HG03354 (cell line): ENCODE results near the gene C19orf12.
"Not testable (repeated sequence)": the region's sequence is repeated elsewhere in the genome, so short reads cannot be mapped to it uniquely, and the experiment has no call there.

Experiments used
- ATAC-seq: cut with Tn5 transposase; IDR thresholded peaks from one replicate; pipeline ENCODE4 v1.9.1; 2021; ENCODE audit warnings: mild to moderate bottlenecking; ENCODE audit not compliant: unreplicated experiment, poor library complexity, severe bottlenecking

The C19orf12 gene

DNA sequence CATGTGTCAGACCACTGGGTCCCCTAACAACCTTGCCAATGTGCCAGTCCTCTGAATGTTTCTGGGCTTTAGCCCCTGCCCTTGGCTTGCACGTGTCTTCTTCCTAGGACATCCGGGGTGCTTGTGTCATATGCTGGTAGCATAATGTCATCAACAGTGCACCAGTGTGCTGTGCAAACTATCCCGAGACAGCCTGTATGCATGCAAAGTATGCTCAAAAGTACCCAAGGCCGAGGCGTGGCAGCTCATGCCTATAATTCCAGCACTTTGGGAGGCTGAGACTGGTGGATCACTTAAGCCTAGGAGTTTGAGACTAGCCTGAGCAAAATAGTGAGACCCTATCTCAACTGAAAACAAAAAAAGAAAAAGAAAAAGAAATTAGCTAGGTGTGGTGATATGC is 20.8 kb upstream of the C19orf12 start:
- no peak for ATAC-seq

GRCh38 chr19:29731331-29731850 is 16.3 kb upstream of the C19orf12 start:
- no peak for ATAC-seq

GRCh38 chr19:29727906-29728305 is 12.8 kb upstream of the C19orf12 start:
- no peak for ATAC-seq

DNA sequence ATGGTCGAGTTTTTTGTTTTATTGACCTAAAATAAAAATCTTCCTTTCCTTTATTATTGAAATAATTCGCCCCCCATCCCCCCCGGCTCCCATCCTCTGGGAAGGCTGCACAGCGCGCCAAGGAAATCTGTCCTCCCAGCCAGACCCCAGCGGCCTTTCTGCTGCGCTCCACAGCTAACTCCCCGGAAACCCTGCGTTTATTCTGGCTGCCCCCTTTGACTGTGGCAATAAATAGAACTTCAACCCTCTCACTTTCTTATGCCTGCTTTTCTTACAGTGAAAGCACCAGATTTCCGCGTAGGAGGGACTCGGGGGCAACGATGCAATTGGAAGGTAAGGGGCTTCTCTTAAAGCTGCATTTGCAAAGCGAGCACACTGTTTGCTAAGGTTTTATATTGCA is 9.7 kb upstream of the C19orf12 start:
- ATAC-seq: no peak

DNA sequence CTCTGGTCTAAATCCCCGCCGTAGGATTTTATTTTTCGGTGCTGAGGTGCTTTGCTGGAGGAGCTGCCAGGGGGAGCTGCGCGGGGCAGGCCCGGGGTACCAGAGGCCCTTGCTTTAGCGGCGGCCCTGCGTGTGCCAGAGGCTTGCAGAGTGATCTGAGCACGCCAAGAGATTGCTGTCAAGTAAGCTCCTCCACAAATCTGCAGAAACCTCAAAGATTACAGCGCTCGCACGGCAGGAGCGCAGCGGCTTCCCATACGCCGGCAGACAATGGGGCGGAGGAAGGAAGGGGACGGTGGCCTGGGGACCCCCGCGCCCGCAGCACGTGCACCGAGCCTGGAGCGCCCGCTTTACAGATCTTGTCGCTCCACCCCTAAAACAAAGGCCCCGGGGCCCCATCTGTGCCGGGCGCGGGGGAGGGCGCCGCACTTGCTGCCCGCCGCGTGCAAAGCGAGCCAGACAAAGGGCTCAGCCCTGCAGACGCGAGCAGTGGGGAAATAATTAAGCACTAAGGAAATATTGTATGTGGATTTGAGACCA is 9.1 kb upstream of the C19orf12 start:
- ATAC-seq: no peak

DNA sequence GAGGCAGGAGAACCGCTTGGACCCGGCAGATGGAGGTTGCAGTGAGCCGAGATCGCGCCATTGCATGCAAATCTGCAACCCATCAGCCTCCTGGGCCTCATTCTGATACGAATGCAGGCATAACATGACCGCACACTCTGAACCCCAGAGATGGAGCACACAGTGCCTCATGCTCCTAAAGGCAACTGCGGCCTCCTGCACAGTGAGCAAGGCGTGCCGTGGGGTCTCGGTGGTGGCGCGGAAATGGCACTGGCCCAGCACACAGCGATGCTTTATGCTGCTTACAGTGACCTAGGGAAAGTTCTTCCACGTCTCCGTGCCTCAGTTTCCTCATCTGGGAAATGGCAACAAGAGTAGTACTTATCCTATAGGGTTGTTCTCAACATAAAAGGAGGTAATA is 2.0 kb upstream of the C19orf12 start:
- no peak for ATAC-seq

DNA sequence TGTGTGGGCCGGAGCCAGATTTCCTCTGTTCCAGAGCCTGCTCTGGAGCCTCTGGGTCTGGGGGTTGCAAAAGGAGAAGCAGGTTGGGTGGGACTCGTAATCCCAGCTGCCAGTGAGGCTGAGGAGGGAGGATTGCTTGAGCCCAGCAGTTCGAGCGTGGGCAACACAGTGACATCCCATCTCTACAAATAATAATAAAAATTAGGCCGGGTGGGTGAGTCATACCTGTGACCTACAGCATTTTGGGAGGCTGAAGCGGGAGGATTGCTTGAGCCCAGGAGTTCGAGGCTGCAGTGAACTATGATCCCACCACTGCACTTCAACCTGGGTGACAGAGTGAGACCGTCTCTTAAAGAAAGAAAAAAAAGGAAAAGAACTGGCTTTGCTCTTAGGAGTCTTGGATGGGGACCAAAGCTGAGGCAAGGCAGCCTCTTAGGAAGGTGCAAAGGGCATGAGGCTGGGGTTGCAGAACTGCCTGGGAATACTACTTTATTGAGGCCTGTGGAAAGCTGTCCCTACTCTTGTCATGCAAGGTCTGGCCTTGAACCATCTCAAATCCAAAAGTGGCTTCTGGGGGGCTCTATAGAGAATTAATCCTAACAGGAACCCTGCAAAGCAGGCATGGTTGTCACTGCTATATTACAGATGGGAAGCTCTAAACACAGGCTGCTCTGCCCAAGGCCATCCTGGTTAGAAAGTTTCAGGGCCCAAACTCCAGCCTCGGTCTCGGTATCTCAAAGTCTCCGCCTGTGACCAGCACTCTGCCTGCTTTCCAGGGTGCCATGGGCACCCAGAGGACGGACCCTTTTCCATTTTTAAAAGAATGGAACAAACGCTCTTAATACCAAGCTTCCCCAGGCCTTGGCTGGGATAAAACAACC is 880 bp upstream of the C19orf12 start:
- ATAC-seq: peak; percentile 10

GRCh38 chr19:29714371-29714952 is 599 bp downstream of the C19orf12 start:
- peak; percentile 32 for ATAC-seq

DNA sequence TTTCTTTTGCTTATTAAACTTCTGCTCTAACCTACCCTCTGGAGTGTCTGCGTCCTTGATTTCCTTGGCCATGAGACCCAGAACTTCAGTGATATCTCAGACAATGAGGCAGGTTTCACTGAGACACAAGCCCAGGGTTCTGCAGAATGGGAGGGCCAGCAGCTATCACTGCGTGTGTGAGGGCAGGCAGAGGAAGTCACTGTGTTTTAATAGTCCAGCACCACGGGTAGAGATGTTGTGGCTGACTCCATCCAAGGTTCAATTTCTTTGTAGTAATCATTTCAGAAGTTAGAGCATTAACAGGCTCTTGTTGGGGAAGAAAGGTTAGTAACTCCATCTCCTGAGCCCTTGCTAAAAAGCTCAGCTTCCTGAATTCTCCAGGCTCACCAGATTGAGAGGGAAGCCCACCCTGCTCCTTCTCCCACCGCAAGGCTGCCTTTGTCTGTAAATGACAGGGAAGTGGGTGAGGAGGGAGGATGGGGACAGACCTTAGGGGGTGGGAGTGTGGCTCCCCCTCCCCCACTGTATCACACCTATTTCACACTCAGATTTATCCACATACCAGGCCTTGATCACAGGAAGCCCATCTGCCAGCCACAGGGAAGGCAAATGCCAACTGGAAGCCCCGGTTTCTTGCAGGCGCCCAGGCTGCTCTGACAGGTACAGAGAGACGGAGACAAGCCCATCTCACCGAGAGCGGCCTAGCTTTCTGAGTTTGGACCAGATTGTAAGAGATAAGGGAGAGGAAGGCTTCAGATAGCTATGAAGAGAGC is 2.1 kb downstream of the C19orf12 start:
- ATAC-seq: no peak

DNA sequence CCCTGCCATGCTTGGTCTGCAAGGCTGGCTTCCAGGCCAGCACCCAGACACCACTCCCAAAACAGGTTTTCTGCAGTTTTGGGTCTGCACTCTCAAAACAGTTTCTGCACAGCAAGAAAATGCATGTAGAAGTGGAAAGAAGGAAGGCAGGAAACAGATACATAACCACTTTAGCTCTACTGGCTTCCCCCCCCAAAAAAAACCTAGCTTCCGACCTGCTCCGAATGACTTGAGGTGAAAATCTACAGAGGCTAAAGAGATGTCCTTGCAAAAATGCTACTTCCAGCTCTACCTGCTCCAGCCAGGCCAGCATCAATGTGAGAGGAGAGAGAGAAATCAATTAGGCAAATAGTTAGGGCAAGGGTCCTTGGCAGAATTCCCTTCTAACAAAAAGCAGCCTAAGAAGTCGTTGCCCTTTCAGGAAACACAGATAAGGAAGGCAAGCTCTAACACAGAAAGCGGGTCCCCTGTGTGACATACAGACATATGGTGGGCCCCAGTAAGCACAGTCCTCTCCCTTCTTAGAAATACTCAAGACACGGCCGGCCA is 3.4 kb downstream of the C19orf12 start:
- no peak for ATAC-seq

- ATAC-seq: not testable (repeated sequence)
Observed at GRCh38 chr19:29709440-29709798, 5.6 kb downstream of the C19orf12 start.

- ATAC-seq: no peak
Observed at GRCh38 chr19:29708554-29709439, 6.3 kb downstream of the C19orf12 start.

GRCh38 chr19:29706635-29707034 is 8.4 kb downstream of the C19orf12 start:
- ATAC-seq: no peak

DNA sequence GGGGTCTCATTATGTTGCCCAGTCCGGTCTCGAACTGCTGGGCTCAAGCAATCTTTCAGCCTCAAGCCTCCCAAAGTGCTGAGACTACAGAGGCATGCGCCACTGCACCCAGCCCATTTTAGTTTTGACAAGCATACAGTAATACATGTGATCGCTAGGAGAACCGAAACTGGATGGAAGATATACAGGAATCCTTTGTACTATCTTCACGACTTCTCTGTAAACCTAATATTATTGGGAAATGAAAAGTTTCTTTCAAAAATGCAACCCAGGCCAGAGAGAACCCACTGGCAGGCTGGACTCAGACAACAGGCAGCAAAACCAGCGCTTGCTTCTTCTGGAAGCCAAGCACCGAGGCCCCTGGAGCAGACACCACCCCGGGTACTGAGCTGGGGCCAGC is 9.4 kb downstream of the C19orf12 start:
- ATAC-seq: no peak

GRCh38 chr19:29704562-29705558 is 10.2 kb downstream of the C19orf12 start:
- ATAC-seq: peak; percentile 72

- ATAC-seq: no peak
Observed at GRCh38 chr19:29702963-29703320, 12.1 kb downstream of the C19orf12 start.

DNA sequence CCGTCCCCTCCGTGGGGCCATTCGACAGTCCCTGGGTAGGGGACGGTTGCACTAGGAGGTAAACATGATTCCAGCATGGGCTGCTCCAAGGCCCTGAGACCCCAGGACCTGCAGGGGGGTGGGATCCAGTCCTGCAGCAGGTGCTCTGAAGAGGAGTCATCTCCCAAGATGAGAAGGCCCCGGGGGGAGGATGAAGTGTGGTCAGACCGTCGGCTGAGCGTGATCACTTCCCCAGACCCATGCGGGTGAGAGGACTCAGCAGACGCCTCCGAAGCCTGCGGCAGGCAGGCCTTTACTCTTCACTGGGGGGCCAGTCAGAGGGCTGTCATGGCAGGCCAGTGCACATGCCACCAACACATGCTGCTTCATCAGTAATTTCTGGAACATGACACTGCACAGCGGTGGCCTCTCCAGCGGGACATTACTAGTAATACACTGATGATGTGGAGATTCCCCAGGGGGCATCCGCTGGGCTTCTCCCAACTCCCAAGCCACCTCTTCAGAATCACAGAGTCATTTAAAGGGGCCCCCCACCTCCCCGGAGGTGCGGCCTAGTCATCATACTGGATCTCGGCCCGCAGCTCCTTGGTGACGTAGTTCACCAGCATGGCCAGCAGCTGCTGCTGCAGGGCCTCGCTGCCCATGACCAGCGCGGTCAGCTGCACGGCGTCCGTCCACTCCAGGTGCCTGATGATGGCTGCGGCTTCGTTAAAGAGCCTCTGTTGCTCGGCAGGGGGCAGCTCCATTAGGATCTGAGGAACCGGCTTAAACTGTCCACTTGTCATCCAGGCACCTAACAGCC is 12.7 kb downstream of the C19orf12 start:
- no peak for ATAC-seq
